GM20000 (cell line): ENCODE measurements around the gene MRAS.

Source experiments
- DNase-seq: peaks from one replicate; pipeline ENCODE4 v3.0.0; 2012; ENCODE audit warnings: low spot score
- TF ChIP-seq, protein P1 (sequence below): IDR thresholded peaks from 2 replicates; pipeline ENCODE4 v1.5.1; 2012; ENCODE audit warnings: mild to moderate bottlenecking, control low read depth; ENCODE audit errors: extremely low read depth, missing control alignments

The MRAS gene

DNA sequence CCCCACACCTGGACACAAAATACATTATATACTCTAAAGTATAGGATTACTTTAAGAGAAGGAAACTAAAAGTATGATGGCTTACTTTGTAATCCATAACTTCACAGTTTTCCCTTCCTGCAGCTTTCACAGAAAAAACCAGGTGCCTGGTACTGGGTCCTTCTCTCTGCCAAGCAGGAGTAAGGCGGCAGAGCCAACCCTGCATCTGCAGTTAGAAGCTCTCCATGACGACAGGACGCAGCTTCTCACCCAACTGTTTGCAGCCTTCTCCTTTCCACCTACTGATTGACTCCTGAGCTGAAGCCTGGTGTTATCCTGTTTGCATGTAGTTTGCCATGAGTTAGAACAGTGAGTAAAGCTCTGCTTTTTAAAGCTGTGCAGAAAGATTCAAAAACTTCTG is 6.7 kb downstream of the MRAS start:
- TF ChIP-seq, protein P1, sequence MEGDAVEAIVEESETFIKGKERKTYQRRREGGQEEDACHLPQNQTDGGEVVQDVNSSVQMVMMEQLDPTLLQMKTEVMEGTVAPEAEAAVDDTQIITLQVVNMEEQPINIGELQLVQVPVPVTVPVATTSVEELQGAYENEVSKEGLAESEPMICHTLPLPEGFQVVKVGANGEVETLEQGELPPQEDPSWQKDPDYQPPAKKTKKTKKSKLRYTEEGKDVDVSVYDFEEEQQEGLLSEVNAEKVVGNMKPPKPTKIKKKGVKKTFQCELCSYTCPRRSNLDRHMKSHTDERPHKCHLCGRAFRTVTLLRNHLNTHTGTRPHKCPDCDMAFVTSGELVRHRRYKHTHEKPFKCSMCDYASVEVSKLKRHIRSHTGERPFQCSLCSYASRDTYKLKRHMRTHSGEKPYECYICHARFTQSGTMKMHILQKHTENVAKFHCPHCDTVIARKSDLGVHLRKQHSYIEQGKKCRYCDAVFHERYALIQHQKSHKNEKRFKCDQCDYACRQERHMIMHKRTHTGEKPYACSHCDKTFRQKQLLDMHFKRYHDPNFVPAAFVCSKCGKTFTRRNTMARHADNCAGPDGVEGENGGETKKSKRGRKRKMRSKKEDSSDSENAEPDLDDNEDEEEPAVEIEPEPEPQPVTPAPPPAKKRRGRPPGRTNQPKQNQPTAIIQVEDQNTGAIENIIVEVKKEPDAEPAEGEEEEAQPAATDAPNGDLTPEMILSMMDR = no peak
- DNase-seq = no peak

DNA sequence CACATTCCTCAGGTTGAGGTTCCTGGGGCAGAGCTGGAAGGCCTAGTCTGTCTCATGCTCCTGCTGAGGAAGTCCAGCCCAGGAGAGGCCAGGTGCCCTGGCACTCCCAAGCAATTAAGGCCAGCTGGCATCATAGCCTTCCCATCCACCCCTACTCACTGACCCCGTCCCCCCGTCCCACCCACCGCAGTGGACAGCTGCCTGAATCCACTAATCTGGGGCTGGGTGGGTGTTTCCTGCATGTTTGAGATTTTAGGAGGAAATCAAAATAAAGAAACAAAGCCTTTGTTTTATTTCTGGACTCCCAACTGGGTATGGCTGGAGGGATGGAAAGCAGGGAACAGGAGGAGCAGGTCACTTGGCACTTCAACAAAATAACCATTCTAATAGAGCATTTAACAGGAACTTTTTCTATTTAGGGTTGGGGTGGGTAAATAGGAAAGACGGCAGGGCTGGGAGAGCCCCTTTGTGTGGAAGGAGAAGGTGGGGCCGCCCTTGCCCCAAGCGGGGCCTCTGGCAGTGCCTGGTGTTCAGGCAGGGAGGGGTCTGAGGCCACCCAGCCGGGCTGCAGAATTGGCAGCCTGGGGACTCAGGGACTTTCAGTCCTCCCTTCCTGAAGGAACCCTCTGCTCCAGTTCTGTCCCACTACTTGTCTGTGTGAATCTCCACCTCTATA is 8.5 kb downstream of the MRAS start:
- DNase-seq = no peak
- TF ChIP-seq, protein P1 = no peak

DNA sequence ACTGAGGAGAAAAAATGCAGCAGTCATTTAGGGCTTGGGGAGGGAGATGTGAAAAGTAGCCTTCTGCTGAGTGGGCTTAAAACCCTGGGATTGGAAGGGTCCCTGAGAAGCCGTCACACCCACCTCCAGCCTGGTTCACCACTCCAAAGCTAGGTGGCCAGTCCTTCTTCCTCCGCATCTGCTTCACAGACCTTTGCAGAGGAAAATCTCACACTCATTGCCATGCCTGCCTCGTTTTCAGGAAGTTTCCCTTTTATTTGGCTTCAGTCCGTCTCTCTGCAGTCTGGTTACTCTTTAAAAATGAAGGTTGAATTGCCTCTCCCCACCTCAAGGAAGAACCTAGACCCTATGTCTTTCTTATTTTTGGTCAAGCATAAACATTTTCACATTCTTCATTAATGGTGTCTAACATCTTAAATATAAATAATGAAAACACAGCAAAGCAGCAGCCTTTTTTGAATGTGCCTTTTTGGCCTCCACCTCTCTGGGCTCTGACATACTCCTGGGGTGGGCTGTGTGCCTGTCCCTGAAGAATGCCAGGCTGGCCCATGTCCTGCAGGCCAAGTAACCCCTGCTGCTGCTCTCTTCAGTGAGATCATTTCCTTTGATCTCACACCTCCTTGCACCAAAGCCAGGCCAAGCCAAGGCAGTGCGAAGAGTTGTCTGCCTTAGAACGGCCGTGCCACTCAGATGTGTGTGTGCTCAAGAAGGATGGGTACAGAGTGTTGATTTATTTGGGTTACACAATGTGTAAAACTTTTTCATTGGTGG is 11.0 kb downstream of the MRAS start:
- TF ChIP-seq, protein P1 = no peak
- DNase-seq = no peak

DNA sequence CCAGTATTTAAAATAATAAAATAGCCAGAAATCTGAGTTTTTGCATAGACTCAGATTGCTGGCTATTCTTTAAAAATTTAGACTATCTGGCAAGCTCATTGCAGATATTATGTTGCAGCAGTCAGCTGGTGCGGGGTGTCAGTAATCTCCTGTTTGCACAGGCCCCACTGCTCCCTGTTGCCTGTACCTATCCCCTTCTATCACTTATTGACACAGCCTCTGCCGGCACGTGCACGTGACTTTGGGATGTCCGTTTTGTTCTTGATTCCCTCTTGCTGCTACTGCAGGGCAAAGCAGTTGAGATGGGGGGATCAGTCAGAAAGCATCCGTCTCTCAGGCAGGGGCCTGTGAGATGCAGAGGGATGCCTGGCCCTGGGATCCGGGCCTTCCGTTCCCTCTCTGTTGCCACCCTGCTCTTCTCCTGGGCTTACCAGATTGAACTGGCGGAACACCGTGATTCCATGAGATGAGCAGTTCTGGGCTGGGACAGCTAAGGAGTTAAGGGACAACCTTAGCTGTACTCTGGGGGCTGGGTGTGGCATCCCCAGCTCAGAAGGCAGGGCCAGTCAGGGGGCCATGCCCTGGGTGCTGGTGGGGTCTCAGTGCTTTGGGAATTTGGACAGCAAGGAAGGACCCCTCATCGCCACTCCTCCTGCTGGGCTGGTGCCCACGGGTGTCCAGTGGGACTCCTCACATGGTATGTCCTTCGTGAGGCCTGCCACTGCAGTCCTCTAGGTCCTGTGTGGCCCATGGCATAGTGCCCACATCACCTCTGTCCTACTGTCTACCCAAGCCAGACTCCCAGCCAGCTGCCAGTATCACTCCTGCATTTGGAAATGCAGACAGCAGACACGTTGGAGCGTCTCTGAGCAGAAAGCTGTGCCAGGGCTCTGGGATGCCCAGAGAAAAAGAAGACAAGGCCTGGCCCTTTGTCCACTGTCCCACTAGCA is 11.8 kb downstream of the MRAS start:
- TF ChIP-seq, protein P1 = no peak

DNA sequence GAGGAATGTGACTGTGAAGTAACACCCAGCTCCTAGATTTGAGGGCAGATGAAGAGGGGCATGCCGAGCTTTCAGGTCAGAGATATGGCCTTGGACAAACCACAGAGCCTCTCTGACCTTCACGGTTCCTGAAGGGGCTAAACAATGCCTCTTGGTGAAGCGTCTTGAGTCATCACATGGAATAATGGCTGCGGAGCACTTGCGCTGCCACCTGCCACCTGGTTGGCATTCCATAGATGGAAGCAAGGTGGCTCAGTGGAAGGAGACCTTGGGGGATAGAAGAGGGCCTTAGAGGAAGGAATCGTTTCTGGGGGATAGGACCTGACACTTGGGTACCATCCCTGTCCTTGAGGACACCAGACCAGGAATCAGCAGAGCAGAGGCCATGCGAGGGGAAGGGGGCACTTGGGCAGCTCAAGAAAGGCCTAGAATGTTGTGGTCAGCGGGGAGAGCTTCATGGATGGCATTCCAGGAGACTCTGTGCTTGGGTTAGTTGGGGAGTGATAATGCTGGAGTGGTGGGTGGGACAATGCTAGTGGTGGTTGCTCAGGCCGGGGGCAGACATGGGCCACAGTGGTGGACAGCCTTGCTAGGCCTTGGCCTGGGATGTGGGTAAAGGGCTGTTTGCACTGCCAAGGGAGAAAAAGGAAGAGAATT is 12.6 kb downstream of the MRAS start:
- no peak for DNase-seq
- TF ChIP-seq, protein P1 = no peak

More for the DNA sequence above, 11.8 kb downstream of the MRAS start:
- no peak for DNase-seq

DNA sequence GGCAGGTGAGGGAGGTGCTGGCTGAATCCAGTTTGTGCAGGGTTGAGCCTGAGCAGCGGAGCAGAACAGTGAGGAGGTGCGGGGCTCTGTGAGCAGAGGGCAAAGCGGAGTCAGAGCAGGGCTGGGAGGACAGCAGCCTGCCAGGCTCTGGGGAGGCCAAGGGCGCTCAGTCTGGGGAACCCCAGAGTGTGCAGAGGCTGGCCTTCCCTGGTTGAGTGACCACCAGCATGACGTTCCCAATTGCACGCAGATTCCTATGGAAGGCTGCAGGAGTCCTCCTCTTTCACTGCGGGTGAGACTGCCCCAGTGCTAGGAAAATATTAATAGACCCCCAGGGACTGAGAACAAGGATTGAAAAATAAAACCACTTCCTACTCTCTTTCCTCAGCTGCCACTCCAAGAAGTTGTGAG is 13.2 kb downstream of the MRAS start:
- no peak for DNase-seq
- TF ChIP-seq, protein P1 = no peak
